ENCODE measurements around the gene MACROD2. TPM values are rescaled to one million over a fixed set of nuclear protein-coding genes. Genes with fewer than 3 reads are reported as not detected.
"Not testable (repeated sequence)": the region's sequence is repeated elsewhere in the genome, so short reads cannot be mapped to it uniquely, and the experiment has no call there.

The MACROD2 gene
- total RNA-seq, 1 donor from 2014 or later: 2.5 TPM

DNA sequence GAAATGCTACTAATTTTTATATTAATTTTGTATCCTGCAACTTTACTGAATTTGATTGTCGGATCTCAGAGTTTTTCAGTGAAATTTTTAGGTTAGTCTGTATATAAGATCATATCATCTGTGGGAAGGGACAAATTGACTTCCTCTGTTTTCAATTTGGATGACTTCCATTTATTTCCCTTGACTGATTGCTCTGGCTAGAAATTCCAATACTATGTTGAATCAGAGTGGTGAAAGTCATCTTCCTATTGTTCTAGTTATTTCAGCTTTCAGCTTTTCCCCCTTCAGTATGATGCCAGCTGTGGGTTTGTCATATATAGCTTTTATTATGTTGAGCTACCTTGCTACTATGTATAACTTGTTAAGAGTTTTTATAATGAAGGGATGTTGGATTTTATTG lies 1806.7 kb downstream of the MACROD2 start:
- TF ChIP-seq, protein P1, sequence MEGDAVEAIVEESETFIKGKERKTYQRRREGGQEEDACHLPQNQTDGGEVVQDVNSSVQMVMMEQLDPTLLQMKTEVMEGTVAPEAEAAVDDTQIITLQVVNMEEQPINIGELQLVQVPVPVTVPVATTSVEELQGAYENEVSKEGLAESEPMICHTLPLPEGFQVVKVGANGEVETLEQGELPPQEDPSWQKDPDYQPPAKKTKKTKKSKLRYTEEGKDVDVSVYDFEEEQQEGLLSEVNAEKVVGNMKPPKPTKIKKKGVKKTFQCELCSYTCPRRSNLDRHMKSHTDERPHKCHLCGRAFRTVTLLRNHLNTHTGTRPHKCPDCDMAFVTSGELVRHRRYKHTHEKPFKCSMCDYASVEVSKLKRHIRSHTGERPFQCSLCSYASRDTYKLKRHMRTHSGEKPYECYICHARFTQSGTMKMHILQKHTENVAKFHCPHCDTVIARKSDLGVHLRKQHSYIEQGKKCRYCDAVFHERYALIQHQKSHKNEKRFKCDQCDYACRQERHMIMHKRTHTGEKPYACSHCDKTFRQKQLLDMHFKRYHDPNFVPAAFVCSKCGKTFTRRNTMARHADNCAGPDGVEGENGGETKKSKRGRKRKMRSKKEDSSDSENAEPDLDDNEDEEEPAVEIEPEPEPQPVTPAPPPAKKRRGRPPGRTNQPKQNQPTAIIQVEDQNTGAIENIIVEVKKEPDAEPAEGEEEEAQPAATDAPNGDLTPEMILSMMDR (IDR thresholded peaks at IDR 0.05): no peak
- no peak overlapping the region for H3K4me3 Mint-ChIP-seq (ENCODE audit: unreplicated experiment)
- H3K27me3 Mint-ChIP-seq (ENCODE audit: unreplicated experiment): no peaks in the 10 kb centered on the region
- no peaks in the 10 kb centered on the region for H3K36me3 Mint-ChIP-seq (ENCODE audit: unreplicated experiment)
- DNase-seq (ENCODE audit: extremely low spot score, unreplicated experiment): no peak
- peaks cover 2% of the 10 kb centered on the region for H3K4me1 Mint-ChIP-seq (ENCODE audit: unreplicated experiment)
- no peaks in the 10 kb centered on the region for H3K9me3 Mint-ChIP-seq (ENCODE audit: unreplicated experiment)
- no peak overlapping the region for H3K27ac Mint-ChIP-seq (ENCODE audit: unreplicated experiment)

DNA sequence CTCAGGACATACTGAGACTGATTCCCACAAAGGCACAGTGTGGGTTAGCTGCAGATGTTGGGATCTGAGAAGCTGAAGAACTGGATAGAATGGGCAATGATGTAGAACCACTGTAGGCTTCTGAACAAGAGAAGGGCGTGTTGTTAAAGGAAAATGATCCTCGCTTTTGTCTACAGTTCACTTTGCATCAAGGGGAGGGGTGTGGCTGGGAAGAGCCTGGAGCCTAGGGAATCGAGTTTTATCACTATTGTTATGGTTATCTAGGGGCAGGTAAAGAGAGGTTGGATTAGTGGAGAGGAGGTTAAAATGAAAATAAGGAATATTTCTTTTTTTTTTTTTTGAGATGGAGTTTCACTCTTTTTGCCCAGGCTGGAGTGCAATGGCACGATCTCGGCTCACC lies 1809.8 kb downstream of the MACROD2 start:
- H3K36me3 Mint-ChIP-seq (ENCODE audit: unreplicated experiment): no peaks in the 10 kb centered on the region
- H3K4me3 Mint-ChIP-seq (ENCODE audit: unreplicated experiment): no peak overlapping the region
- no peaks in the 10 kb centered on the region for H3K9me3 Mint-ChIP-seq (ENCODE audit: unreplicated experiment)
- TF ChIP-seq, protein P1 (IDR thresholded peaks at IDR 0.05): no peak
- H3K27ac Mint-ChIP-seq (ENCODE audit: unreplicated experiment): no peak overlapping the region
- peaks cover under 1% of the 10 kb centered on the region for H3K4me1 Mint-ChIP-seq (ENCODE audit: unreplicated experiment)
- H3K27me3 Mint-ChIP-seq (ENCODE audit: unreplicated experiment): no peaks in the 10 kb centered on the region
- no peak for DNase-seq (ENCODE audit: extremely low spot score, unreplicated experiment)

DNA sequence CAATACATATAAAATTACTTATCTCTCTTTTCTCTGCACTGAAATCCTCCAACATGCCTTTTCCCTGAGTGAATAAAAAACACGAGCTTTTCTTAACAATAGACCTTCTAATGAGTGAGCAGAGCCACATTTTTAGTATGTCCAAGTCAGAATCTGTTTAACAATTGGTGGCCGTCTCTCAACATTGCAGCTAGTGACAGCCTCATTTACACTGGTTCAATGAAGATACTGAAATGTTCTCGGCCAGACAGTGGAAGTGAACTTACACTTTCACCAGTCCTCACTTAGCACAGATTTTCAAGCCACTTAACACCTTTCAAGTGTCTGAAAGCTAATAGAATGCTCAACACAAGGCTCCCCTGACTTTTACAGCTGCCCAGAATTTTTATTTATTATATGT lies 1810.8 kb downstream of the MACROD2 start:
- DNase-seq (ENCODE audit: extremely low spot score, unreplicated experiment): no peak
- Mint-ChIP-seq H3K4me1 (ENCODE audit: unreplicated experiment) (no peaks in the 10 kb centered on the region), H3K4me3 (ENCODE audit: unreplicated experiment) (no peak overlapping the region), H3K27ac (ENCODE audit: unreplicated experiment) (no peak overlapping the region), H3K36me3 (ENCODE audit: unreplicated experiment) (no peaks in the 10 kb centered on the region), H3K9me3 (ENCODE audit: unreplicated experiment) (no peaks in the 10 kb centered on the region), H3K27me3 (ENCODE audit: unreplicated experiment) (no peaks in the 10 kb centered on the region)
- TF ChIP-seq, protein P1 (IDR thresholded peaks at IDR 0.05): no peak

DNA sequence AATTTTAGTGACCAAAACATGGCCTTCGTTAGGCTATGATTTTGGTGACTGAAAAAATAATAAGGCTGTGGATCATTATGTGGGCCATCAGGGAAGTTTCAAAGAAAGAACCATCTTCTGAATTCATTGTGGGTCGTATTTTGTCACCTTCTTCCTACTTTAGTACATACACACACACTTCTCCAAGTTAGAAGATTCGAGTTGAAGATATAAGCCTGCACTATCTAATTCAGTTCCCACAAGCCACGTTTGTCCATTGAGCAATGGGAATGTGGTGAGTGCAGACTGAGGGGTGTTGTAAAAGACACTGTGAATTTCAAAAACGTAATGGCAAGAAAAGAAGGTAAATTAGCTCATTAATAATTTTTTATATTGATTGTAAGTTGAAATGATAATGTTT lies 1812.0 kb downstream of the MACROD2 start:
- TF ChIP-seq, protein P1 (IDR thresholded peaks at IDR 0.05): no peak
- Mint-ChIP-seq H3K4me3 (ENCODE audit: unreplicated experiment) (no peak overlapping the region), H3K27ac (ENCODE audit: unreplicated experiment) (no peak overlapping the region), H3K9me3 (ENCODE audit: unreplicated experiment) (no peaks in the 10 kb centered on the region), H3K4me1 (ENCODE audit: unreplicated experiment) (no peaks in the 10 kb centered on the region), H3K36me3 (ENCODE audit: unreplicated experiment) (no peaks in the 10 kb centered on the region), H3K27me3 (ENCODE audit: unreplicated experiment) (no peaks in the 10 kb centered on the region)
- no peak for DNase-seq (ENCODE audit: extremely low spot score, unreplicated experiment)

DNA sequence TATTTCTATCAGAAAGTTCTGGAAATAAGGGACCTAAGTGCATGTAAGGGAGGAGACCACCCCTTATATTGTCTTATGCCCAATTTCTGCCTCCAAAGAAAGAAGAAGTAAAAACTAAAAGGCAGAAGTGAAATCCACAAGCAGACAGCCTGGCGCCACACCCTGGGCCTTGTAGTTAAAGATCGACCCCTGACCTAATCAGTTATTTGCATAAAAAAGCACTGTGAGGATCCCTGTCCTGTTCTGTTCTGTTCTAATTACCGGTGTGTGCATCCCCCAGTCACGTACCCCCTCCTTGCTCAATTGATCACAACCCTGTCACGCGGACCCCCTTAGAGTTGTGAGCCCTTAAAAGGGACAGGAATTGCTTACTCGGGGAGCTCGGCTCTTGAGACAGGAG lies 1812.5 kb downstream of the MACROD2 start:
- H3K27me3 Mint-ChIP-seq (ENCODE audit: unreplicated experiment): not testable (repeated sequence)

DNA sequence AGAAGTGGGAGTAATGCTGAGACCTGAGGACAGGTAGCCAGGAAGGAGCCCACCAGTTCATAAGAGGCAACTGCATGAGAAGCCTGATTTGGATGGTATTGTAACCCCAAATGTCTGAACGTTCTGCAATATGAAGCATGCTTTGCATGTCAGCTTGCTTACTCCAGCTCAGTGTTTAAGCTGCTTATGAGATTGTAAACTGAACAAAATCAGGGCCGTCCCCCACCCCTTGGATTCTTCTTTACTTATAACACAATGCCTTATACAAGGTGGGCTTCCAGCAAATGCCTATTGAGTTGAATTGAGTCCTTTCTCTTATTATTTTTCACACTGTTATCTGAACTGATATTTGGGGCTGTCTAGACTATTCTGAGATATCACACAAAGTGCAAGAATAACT lies 1816.6 kb downstream of the MACROD2 start:
- TF ChIP-seq, protein P1 (IDR thresholded peaks at IDR 0.05): no peak
- H3K27ac Mint-ChIP-seq (ENCODE audit: unreplicated experiment): no peak overlapping the region
- H3K27me3 Mint-ChIP-seq (ENCODE audit: unreplicated experiment): no peaks in the 10 kb centered on the region
- no peaks in the 10 kb centered on the region for H3K4me1 Mint-ChIP-seq (ENCODE audit: unreplicated experiment)
- no peak overlapping the region for H3K4me3 Mint-ChIP-seq (ENCODE audit: unreplicated experiment)
- no peaks in the 10 kb centered on the region for H3K36me3 Mint-ChIP-seq (ENCODE audit: unreplicated experiment)
- DNase-seq (ENCODE audit: extremely low spot score, unreplicated experiment): no peak
- H3K9me3 Mint-ChIP-seq (ENCODE audit: unreplicated experiment): no peaks in the 10 kb centered on the region

More for the DNA sequence above, 1812.5 kb downstream of the MACROD2 start:
- not testable (repeated sequence) for DNase-seq (ENCODE audit: extremely low spot score, unreplicated experiment); H3K9me3 Mint-ChIP-seq (ENCODE audit: unreplicated experiment); H3K4me1 Mint-ChIP-seq (ENCODE audit: unreplicated experiment); H3K27ac Mint-ChIP-seq (ENCODE audit: unreplicated experiment); H3K4me3 Mint-ChIP-seq (ENCODE audit: unreplicated experiment); H3K36me3 Mint-ChIP-seq (ENCODE audit: unreplicated experiment)

All from osteocyte (in vitro differentiated cells).